ENCODE data around the gene GAL3ST1.

DNA sequence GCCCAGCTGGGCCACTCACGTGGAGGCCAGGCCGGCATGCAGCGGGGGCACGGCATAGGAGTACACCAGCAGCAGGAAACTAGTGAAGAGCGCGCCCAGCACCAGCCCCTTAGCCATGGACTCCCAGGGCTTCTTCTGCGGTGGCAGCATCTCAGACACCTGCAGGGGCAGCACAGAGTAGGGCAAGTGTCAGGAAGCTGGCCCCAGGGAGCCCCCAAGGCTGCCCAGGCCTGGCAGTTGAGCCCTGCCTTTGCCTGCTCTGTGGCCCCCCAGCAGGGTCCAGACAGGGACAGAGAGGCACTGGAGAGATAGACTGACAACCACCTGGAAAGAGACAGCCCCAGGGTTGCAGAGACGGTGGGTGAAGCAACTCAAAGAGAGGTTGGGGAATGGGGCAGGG, 17.2 kb downstream of the GAL3ST1 start:
- TF ChIP-seq, protein P1, sequence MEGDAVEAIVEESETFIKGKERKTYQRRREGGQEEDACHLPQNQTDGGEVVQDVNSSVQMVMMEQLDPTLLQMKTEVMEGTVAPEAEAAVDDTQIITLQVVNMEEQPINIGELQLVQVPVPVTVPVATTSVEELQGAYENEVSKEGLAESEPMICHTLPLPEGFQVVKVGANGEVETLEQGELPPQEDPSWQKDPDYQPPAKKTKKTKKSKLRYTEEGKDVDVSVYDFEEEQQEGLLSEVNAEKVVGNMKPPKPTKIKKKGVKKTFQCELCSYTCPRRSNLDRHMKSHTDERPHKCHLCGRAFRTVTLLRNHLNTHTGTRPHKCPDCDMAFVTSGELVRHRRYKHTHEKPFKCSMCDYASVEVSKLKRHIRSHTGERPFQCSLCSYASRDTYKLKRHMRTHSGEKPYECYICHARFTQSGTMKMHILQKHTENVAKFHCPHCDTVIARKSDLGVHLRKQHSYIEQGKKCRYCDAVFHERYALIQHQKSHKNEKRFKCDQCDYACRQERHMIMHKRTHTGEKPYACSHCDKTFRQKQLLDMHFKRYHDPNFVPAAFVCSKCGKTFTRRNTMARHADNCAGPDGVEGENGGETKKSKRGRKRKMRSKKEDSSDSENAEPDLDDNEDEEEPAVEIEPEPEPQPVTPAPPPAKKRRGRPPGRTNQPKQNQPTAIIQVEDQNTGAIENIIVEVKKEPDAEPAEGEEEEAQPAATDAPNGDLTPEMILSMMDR (IDR thresholded peaks at IDR 0.05): no peak
- TF ChIP-seq POLR2A (IDR thresholded peaks at IDR 0.05): no peak

Measured in esophagus squamous epithelium (tissue), 4 donors.